GM23338 (cell line): Measurements from ENCODE around the gene RCAN3. TPM values are rescaled to one million over a fixed set of nuclear protein-coding genes. Genes with fewer than 3 reads are reported as not detected.

ENCODE experiments used
- ATAC-seq: fragments of 200-7000 bp; cut with Tn5 transposase; 3 replicates; pipeline ENCODE4 v1.9.1; 2020
- DNase-seq: peaks from one replicate; pipeline ENCODE4 v3.0.0-alpha.2; 2015; ENCODE audit warnings: low spot score
- H2AFZ ChIP-seq: fragments of 200-600 bp; sonication (generic); 2 replicates; pipeline ENCODE4 v1.8.0; 2016; ENCODE audit warnings: antibody characterized with exemption, mild to moderate bottlenecking, moderate library complexity
- H3F3A ChIP-seq: fragments of 200-600 bp; sonication (generic); replicated peaks from 2 replicates; pipeline ENCODE4 v1.8.0; 2017; ENCODE audit warnings: antibody characterized with exemption, mixed run types, low read depth
- H3K27ac ChIP-seq: fragments of 200-600 bp; sonication (generic); 2 replicates; pipeline ENCODE4 v1.6.1; 2016; ENCODE audit warnings: low read depth
- H3K27me3 ChIP-seq: fragments of 200-600 bp; sonication (generic); 2 replicates; pipeline ENCODE4 v1.8.0; 2016; ENCODE audit warnings: mild to moderate bottlenecking, mixed run types, moderate library complexity; ENCODE audit not compliant: insufficient read depth
- H3K36me3 ChIP-seq: fragments of 200-600 bp; sonication (generic); 2 replicates; pipeline ENCODE4 v1.8.0; 2016; ENCODE audit warnings: mild to moderate bottlenecking; ENCODE audit not compliant: insufficient read depth
- H3K4me1 ChIP-seq: fragments of 200-600 bp; sonication (generic); 2 replicates; pipeline ENCODE4 v1.8.0; 2016; ENCODE audit warnings: mild to moderate bottlenecking, moderate library complexity; ENCODE audit not compliant: insufficient read depth
- H3K4me2 ChIP-seq: fragments of 200-600 bp; sonication (generic); 2 replicates; pipeline ENCODE4 v1.7.1; 2017; ENCODE audit warnings: mixed run types
- H3K4me3 ChIP-seq: fragments of 200-600 bp; sonication (generic); 2 replicates; pipeline ENCODE4 v1.6.1; 2016; ENCODE audit warnings: mixed run types
- H3K79me2 ChIP-seq: fragments of 200-600 bp; sonication (generic); replicated peaks from 2 replicates; pipeline ENCODE4 v1.8.0; 2017; ENCODE audit warnings: mild to moderate bottlenecking; ENCODE audit not compliant: insufficient read depth
- H3K9me2 ChIP-seq: fragments of 200-600 bp; sonication (generic); 2 replicates; pipeline ENCODE4 v1.8.0; 2017; ENCODE audit not compliant: insufficient read depth
- H4K20me1 ChIP-seq: fragments of 200-600 bp; sonication (generic); replicated peaks from 2 replicates; pipeline ENCODE4 v1.8.0; 2017; ENCODE audit warnings: mild to moderate bottlenecking; ENCODE audit not compliant: insufficient read depth
- H3K27ac Mint-ChIP-seq: 2 replicates; pipeline ENCODE4 v1.8.0; 2020; ENCODE audit warnings: inconsistent platforms, mild to moderate bottlenecking, moderate library complexity, mixed read lengths
- H3K27me3 Mint-ChIP-seq: 3 replicates; pipeline ENCODE4 v1.8.0; 2022; ENCODE audit warnings: low read depth, mild to moderate bottlenecking, moderate library complexity, mixed read lengths, inconsistent platforms; ENCODE audit not compliant: insufficient read depth, poor library complexity
- H3K36me3 Mint-ChIP-seq: 3 replicates; pipeline ENCODE4 v1.8.0; 2021; ENCODE audit warnings: low read depth, mild to moderate bottlenecking, inconsistent platforms, moderate library complexity, mixed read lengths
- H3K4me1 Mint-ChIP-seq: 3 replicates; pipeline ENCODE4 v1.8.0; 2020; ENCODE audit warnings: mild to moderate bottlenecking, inconsistent platforms, mixed read lengths
- H3K4me3 Mint-ChIP-seq: 3 replicates; pipeline ENCODE4 v1.8.0; 2021; ENCODE audit warnings: moderate library complexity, mild to moderate bottlenecking, inconsistent platforms, mixed read lengths
- H3K9me3 Mint-ChIP-seq: 3 replicates; pipeline ENCODE4 v1.8.0; 2020; ENCODE audit warnings: moderate library complexity, mild to moderate bottlenecking, inconsistent platforms, mixed read lengths
- EZH2phosphoT487 ChIP-seq: fragments of 200-600 bp; sonication (generic); IDR thresholded peaks from one replicate; pipeline ENCODE4 v1.8.1; 2018; ENCODE audit warnings: antibody characterized with exemption; ENCODE audit not compliant: unreplicated experiment
- JUNB ChIP-seq: IDR thresholded peaks from one replicate; pipeline ENCODE4 v1.6.1; 2016; ENCODE audit warnings: antibody characterized with exemption; ENCODE audit not compliant: unreplicated experiment
- ZNF114 ChIP-seq: fragments of 250-450 bp; sonication (Bioruptor Pico); IDR thresholded peaks from 2 replicates; pipeline ENCODE4 v1.5.0; 2020; ENCODE audit warnings: mild to moderate bottlenecking, moderate library complexity
- ZNF331 ChIP-seq: fragments of 250-450 bp; sonication (Bioruptor Pico); IDR thresholded peaks from 2 replicates; pipeline ENCODE4 v1.5.0; 2020; ENCODE audit warnings: low read depth, mild to moderate bottlenecking, moderate library complexity
- ZNF462 ChIP-seq: fragments of 250-450 bp; sonication (Bioruptor Pico); IDR thresholded peaks from 2 replicates; pipeline ENCODE4 v1.5.0; 2020; ENCODE audit warnings: mild to moderate bottlenecking, moderate library complexity
- polyA plus RNA-seq: library from polyadenylated mRNA; unstranded; fragments of >200 nt; fragmentation: Nextera tagmentation; extraction: Ambion mirVana; gene quantifications from 2 replicates; pipeline ENCODE4 v1.2.1, GENCODE V29; 2016
- total RNA-seq: library from RNA; depleted of rRNA; stranded (reverse); fragments of >200 nt; shearing (Covaris generic); gene quantifications from 2 replicates; pipeline ENCODE4 v1.2.3, GENCODE V29; 2014
- TF ChIP-seq, protein P1 (sequence below): IDR thresholded peaks from one replicate; pipeline ENCODE4 v1.6.1; 2018; ENCODE audit warnings: antibody characterized with exemption; ENCODE audit not compliant: unreplicated experiment

Gene RCAN3
- total and polyA plus RNA-seq, 2 experiments from 2014 or later = 8.9 to 11.2 TPM

DNA sequence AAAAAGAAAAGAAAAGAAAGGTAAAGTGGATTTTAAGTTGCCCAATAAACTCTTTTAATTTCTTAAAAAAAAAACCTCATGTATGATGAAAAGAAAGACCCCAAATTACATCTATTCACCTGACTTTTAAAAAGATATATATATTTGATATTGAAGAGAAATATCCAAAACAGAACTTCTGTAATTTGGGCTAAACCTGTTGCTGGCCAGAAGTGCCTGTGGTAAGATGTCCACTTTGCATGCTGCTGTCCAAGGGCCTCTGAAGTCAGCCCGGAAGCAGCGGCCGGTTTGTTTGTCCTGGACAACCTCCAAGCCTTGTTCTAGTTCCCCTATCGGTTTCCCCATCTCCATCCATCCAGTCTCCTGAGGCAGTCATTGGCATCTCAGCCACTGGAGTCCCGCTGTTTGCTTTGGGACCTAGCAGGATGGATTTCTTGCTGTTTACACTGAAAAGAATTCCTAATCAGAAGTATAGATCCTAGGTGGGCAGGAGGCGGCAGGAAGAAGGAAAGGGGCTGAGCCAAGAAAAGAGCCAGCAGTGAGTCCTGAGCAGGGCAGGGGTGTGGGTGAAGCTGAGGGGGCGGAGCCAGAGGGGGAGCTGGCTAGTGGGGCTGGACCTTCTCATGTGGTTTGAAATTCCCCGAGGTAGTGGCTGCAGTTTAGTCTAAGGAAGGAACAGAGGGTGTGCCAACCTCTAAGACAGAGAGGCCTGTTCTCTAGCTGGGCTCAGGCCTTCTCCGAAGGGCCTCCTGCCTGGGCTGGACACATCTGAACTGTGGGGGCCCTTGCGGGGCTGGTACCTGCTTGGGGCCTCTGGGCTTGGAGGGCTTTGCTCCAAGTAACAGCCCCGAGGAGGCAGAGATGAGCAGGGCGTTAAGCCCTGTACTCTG lies 56.5 kb downstream of the RCAN3 start:
- no peak overlapping the region for H3K27ac ChIP-seq
- peaks cover 7% of the 10 kb centered on the region; the same call in 1 of the 2 replicates for H3K4me1 ChIP-seq
- Mint-ChIP-seq H3K9me3 (no peaks in the 10 kb centered on the region; the same call in 2 of the 3 replicates), H3K4me1 (peaks cover 18% of the 10 kb centered on the region), H3K36me3 (no peaks in the 10 kb centered on the region), H3K4me3 (no peak overlapping the region), H3K27ac (no peak overlapping the region), H3K27me3 (peaks cover 21% of the 10 kb centered on the region)
- H3K4me2 ChIP-seq = 0 out of 2 replicates have a peak overlapping the region, but pooled peaks have one; percentile 43
- H3K4me3 ChIP-seq = no peak overlapping the region
- H3K36me3 ChIP-seq = no peaks in the 10 kb centered on the region
- no peaks in the 10 kb centered on the region for H3F3A ChIP-seq
- ATAC-seq (peak; percentile 73), DNase-seq (peak; percentile 71)
- peak overlapping the region; percentile 90; the same call in 1 of the 2 replicates for H2AFZ ChIP-seq
- TF ChIP-seq JUNB = no peak
- no peak for TF ChIP-seq ZNF331 (CRISPR knock-in tag)
- TF ChIP-seq EZH2phosphoT487 = no peak
- TF ChIP-seq ZNF114 (CRISPR knock-in tag) = no peak
- TF ChIP-seq, protein P1, sequence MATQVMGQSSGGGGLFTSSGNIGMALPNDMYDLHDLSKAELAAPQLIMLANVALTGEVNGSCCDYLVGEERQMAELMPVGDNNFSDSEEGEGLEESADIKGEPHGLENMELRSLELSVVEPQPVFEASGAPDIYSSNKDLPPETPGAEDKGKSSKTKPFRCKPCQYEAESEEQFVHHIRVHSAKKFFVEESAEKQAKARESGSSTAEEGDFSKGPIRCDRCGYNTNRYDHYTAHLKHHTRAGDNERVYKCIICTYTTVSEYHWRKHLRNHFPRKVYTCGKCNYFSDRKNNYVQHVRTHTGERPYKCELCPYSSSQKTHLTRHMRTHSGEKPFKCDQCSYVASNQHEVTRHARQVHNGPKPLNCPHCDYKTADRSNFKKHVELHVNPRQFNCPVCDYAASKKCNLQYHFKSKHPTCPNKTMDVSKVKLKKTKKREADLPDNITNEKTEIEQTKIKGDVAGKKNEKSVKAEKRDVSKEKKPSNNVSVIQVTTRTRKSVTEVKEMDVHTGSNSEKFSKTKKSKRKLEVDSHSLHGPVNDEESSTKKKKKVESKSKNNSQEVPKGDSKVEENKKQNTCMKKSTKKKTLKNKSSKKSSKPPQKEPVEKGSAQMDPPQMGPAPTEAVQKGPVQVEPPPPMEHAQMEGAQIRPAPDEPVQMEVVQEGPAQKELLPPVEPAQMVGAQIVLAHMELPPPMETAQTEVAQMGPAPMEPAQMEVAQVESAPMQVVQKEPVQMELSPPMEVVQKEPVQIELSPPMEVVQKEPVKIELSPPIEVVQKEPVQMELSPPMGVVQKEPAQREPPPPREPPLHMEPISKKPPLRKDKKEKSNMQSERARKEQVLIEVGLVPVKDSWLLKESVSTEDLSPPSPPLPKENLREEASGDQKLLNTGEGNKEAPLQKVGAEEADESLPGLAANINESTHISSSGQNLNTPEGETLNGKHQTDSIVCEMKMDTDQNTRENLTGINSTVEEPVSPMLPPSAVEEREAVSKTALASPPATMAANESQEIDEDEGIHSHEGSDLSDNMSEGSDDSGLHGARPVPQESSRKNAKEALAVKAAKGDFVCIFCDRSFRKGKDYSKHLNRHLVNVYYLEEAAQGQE = no peak
- TF ChIP-seq ZNF462 (CRISPR knock-in tag) = no peak
- H3K9me2 ChIP-seq = no peaks in the 10 kb centered on the region
- H3K79me2 ChIP-seq = no peaks in the 10 kb centered on the region
- H4K20me1 ChIP-seq = no peaks in the 10 kb centered on the region
- H3K27me3 ChIP-seq = peaks cover 30% of the 10 kb centered on the region
